Natural killer cell treated with Interleukin-12 subunit alpha and Interleukin-12 subunit beta and Interleukin-15 and Interleukin-18, amount 100 ng/mL, for 72 hours (primary cell): ENCODE results near the gene URI1. TPM values are rescaled to one million over a fixed set of nuclear protein-coding genes. Genes with fewer than 3 reads are reported as not detected.

Source experiments
- ATAC-seq, 2 donors: fragments of 150-1000 bp; cut with Tn5 transposase in 1 of 2; sonication (Bioruptor Pico), chemical (Tn5 transposase) in 1 of 2; 2 replicates each; pipeline ENCODE4 v1.10.0; 2021
- DNase-seq: peaks from one replicate; pipeline ENCODE4 v3.0.0; 2022; ENCODE audit warnings: low spot score
- H3K27ac Mint-ChIP-seq, 2 donors: 1 replicate in 1 of 2; 2 replicates in 1 of 2; pipeline ENCODE4 v1.8.0; 2022; ENCODE audit warnings: mixed read lengths in 2 of 2, mild to moderate bottlenecking in 1 of 2, moderate library complexity in 1 of 2
- H3K27me3 Mint-ChIP-seq, 2 donors: 1 replicate in 1 of 2; 2 replicates in 1 of 2; pipeline ENCODE4 v1.8.0; 2022; ENCODE audit warnings: mixed read lengths in 2 of 2
- H3K36me3 Mint-ChIP-seq: one replicate; pipeline ENCODE4 v1.8.0; 2022; ENCODE audit warnings: mixed read lengths
- H3K4me1 Mint-ChIP-seq, 2 donors: 1 replicate in 1 of 2; 2 replicates in 1 of 2; pipeline ENCODE4 v1.8.0; 2022; ENCODE audit warnings: low read depth in 2 of 2, mixed read lengths in 2 of 2, mild to moderate bottlenecking in 1 of 2
- H3K4me3 Mint-ChIP-seq: one replicate; pipeline ENCODE4 v1.8.0; 2022; ENCODE audit warnings: mixed read lengths
- H3K9me3 Mint-ChIP-seq: 2 replicates; pipeline ENCODE4 v1.8.0; 2022; ENCODE audit warnings: mixed read lengths
- total RNA-seq, 2 donors: library from RNA; stranded (reverse); gene quantifications; one replicate each; pipeline ENCODE4 v1.2.3, GENCODE V29; 2022

The URI1 gene
- total RNA-seq, 2 donors from 2014 or later: 63.1 to 64.0 TPM

DNA sequence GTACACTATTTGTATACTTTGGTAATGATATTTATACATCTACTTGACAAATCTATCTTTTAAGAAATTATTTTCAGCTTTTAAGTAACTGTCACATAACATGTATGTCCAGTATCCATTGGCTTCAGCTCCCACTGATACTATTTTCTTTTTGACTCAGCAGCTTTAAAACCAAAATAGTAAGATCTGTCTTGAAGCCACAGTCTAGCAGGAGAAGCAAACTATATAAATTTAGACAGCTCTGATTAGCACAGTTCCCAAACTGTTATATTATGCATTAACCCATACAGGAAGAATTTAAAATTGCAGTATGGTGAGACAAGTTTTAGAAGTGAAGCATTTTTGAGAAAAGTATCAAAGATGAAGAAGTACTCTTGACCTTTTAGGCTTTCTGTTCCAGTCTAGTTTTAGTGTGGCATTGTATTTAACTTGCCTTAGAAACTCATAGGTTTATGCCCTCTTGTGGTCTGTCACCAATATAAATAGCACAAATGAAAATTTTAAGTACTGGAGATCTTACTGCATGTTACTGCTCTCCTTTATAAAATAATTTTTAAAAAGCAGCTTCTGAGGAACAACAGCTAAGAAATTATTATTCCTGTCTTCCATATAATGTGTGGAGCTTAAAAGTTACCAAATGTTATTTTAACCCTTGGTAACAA is 24.7 kb downstream of the URI1 start:
- DNase-seq: no peak
- peak overlapping the region; percentile 44 to 46 for H3K27ac Mint-ChIP-seq
- H3K27me3 Mint-ChIP-seq: no peaks in the 10 kb centered on the region
- peaks cover 58 to 69% of the 10 kb centered on the region in 2 donors for H3K4me1 Mint-ChIP-seq
- ATAC-seq: no peak
- H3K9me3 Mint-ChIP-seq: no peaks in the 10 kb centered on the region
- H3K36me3 Mint-ChIP-seq: no peaks in the 10 kb centered on the region
- H3K4me3 Mint-ChIP-seq: no peak overlapping the region

- H3K4me1 Mint-ChIP-seq: peaks cover 50 to 61% of the 10 kb centered on the region in 2 donors
- H3K9me3 Mint-ChIP-seq: no peaks in the 10 kb centered on the region
- no peaks in the 10 kb centered on the region for H3K36me3 Mint-ChIP-seq
- H3K27me3 Mint-ChIP-seq: no peaks in the 10 kb centered on the region
- DNase-seq (no peak), ATAC-seq (peak in 1 of 2 donors; percentile 50)
- peak overlapping the region; percentile 44 to 46 for H3K27ac Mint-ChIP-seq
- no peak overlapping the region for H3K4me3 Mint-ChIP-seq
Observed at GRCh38 chr19:29967623-29968022, 25.6 kb downstream of the URI1 start.

DNA sequence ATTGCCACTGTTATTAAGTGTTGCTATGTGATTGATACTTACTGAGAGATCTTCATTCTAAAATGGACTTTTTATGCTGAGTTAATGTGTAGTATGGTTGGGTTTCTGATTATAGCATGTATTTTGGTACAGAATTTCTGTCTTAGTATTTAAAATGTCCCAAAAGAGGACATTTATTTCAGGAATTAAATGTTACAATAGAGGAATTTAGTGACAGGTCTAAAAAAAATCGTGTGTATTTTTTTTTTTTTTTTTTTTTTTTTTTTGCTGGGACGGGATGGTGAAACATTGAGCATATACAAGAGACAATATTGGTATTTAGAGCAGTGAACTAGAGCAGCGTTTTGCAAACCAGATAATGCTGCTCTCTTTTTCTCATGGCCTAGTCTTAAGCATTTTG is 27.9 kb downstream of the URI1 start:
- no peak overlapping the region for H3K27ac Mint-ChIP-seq
- DNase-seq: no peak
- H3K4me1 Mint-ChIP-seq: peaks cover 37 to 46% of the 10 kb centered on the region in 2 donors
- no peaks in the 10 kb centered on the region for H3K27me3 Mint-ChIP-seq
- H3K36me3 Mint-ChIP-seq: no peaks in the 10 kb centered on the region
- no peak for ATAC-seq
- no peak overlapping the region for H3K4me3 Mint-ChIP-seq
- no peaks in the 10 kb centered on the region for H3K9me3 Mint-ChIP-seq

DNA sequence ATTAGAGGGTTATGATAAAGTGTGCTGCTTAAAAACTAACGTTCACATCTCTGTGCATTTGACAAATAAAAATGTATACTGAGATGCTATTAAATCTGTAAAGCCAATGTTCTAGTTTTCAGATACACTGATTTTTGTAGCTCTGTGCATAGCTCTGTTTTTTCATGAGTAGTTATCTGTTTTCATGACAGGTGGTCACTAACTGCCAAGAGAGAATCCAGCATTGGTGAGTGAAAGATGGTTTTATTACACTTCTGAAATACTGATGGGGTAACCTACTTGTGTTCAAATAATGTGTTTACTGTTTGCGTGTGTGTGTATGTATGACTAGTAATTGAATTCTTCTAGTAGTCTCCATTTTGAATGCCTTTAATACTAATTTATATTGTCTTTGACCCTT is 29.0 kb downstream of the URI1 start:
- no peak overlapping the region for H3K27ac Mint-ChIP-seq
- no peak for ATAC-seq
- peaks cover 33 to 40% of the 10 kb centered on the region in 2 donors for H3K4me1 Mint-ChIP-seq
- no peaks in the 10 kb centered on the region for H3K27me3 Mint-ChIP-seq
- no peak for DNase-seq
- no peaks in the 10 kb centered on the region for H3K36me3 Mint-ChIP-seq
- no peaks in the 10 kb centered on the region for H3K9me3 Mint-ChIP-seq
- H3K4me3 Mint-ChIP-seq: no peak overlapping the region

- no peak overlapping the region for H3K4me3 Mint-ChIP-seq
- peaks cover 36 to 40% of the 10 kb centered on the region in 2 donors for H3K4me1 Mint-ChIP-seq
- H3K27me3 Mint-ChIP-seq: no peaks in the 10 kb centered on the region
- H3K36me3 Mint-ChIP-seq: no peaks in the 10 kb centered on the region
- ATAC-seq (no peak), DNase-seq (no peak)
- no peaks in the 10 kb centered on the region for H3K9me3 Mint-ChIP-seq
- H3K27ac Mint-ChIP-seq: no peak overlapping the region
Observed at GRCh38 chr19:29971648-29972047, 29.6 kb downstream of the URI1 start.

- no peak overlapping the region for H3K27ac Mint-ChIP-seq
- no peak for DNase-seq
- no peaks in the 10 kb centered on the region for H3K27me3 Mint-ChIP-seq
- no peak overlapping the region for H3K4me3 Mint-ChIP-seq
- ATAC-seq: no peak
- H3K9me3 Mint-ChIP-seq: no peaks in the 10 kb centered on the region
- H3K36me3 Mint-ChIP-seq: no peaks in the 10 kb centered on the region
- peaks cover 21 to 30% of the 10 kb centered on the region in 2 donors for H3K4me1 Mint-ChIP-seq
Observed at GRCh38 chr19:29974701-29975100, 32.7 kb downstream of the URI1 start.

DNA sequence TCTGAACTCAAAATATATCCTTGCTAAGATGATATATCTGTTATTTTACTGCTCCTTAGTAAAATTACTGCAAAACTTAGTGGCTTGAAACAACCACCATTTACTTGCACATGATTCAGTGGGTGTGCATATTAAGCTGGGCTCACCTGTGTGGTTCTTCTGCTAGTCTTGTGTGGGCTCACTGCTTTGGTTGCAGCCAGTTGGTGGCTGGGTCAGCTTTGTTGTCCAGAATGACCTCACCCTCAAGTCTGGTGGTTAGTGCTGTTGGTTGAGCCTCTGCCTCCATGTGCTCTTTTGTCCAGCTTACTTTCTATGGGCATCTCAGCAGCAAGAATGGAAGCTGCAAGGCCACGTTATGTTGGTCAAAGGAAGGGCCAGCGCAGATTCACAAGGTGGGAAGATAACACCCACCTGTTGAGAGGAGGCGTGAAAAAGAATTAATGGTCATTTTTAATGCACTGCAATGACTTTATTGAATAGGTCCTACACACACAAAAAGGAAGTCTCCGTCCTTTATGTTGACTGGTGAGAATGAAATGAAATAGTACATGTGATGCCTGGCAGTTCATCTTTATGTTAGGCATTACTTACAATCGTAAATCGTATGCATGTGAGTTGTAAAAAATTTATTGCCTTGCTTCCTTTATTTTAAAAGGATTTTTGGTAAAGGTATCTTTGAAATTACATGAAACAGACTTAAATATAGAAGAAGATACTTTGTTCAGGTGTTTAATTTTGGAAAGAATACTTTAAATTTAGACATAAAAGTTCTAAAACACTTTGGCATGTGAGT is 34.3 kb downstream of the URI1 start:
- no peak overlapping the region for H3K4me3 Mint-ChIP-seq
- H3K27me3 Mint-ChIP-seq: no peaks in the 10 kb centered on the region
- DNase-seq: no peak
- no peak for ATAC-seq
- H3K9me3 Mint-ChIP-seq: no peaks in the 10 kb centered on the region
- H3K27ac Mint-ChIP-seq: no peak overlapping the region
- no peaks in the 10 kb centered on the region for H3K36me3 Mint-ChIP-seq
- peaks cover 18 to 32% of the 10 kb centered on the region in 2 donors for H3K4me1 Mint-ChIP-seq

DNA sequence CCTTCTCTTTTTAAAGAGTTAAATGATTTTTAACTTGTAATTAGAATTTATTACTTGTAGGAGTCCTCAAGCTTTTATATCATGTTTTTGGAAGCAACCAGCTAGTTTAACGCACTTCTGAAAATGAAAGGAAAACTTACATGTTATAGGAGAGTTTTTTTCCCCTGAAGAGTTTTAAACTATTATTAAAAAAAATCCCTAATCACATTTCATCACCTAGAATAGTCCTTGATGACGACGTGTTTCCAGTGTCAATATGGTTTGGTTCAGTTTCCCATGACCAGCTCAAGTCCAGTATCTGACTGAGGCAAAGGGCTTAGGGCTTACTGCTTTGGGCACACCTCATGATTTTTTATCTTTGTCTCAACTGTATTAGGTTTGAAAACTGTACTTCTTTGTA is 36.0 kb downstream of the URI1 start:
- peak overlapping the region in 1 of 2 donors; percentile 43 for H3K27ac Mint-ChIP-seq
- no peak overlapping the region for H3K4me3 Mint-ChIP-seq
- peaks cover 25 to 38% of the 10 kb centered on the region in 2 donors for H3K4me1 Mint-ChIP-seq
- ATAC-seq: no peak
- no peaks in the 10 kb centered on the region for H3K27me3 Mint-ChIP-seq
- no peaks in the 10 kb centered on the region for H3K36me3 Mint-ChIP-seq
- no peak for DNase-seq
- no peaks in the 10 kb centered on the region for H3K9me3 Mint-ChIP-seq

DNA sequence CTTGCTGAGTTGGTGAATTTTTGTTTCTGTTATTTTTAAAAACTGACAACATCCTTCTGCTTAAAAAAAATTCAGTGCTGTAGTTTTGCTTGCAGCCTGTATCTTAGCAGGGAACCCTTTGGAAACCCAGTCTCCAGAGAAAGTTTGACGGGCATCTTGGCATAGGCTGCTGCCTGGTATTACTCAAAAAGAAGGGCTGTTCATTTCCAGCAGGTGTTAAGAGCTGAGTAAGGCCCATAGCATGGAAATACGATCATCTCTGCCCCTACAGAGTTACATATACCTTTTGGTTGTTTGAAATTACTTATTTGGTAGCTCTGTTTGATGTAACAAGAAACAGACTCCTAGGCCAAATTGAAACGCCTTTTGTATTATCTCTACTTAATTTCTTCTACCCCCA is 41.5 kb downstream of the URI1 start:
- no peaks in the 10 kb centered on the region for H3K27me3 Mint-ChIP-seq
- ATAC-seq (no peak), DNase-seq (no peak)
- H3K9me3 Mint-ChIP-seq: no peaks in the 10 kb centered on the region
- H3K4me3 Mint-ChIP-seq: no peak overlapping the region
- H3K27ac Mint-ChIP-seq: peak overlapping the region in 1 of 2 donors; percentile 18
- peaks cover 11 to 19% of the 10 kb centered on the region in 2 donors for H3K4me1 Mint-ChIP-seq
- no peaks in the 10 kb centered on the region for H3K36me3 Mint-ChIP-seq

GRCh38 chr19:29985196-29985595 is 43.2 kb downstream of the URI1 start:
- ATAC-seq (no peak), DNase-seq (no peak)
- Mint-ChIP-seq H3K36me3 (no peaks in the 10 kb centered on the region), H3K27me3 (no peaks in the 10 kb centered on the region), H3K9me3 (no peaks in the 10 kb centered on the region), H3K4me1 (peaks cover 11 to 19% of the 10 kb centered on the region in 2 donors), H3K4me3 (no peak overlapping the region), H3K27ac (no peak overlapping the region)

- DNase-seq: no peak
- H3K27ac Mint-ChIP-seq: no peak overlapping the region
- H3K36me3 Mint-ChIP-seq: peaks cover 13% of the 10 kb centered on the region
- ATAC-seq: no peak
- no peaks in the 10 kb centered on the region for H3K27me3 Mint-ChIP-seq
- no peak overlapping the region for H3K4me3 Mint-ChIP-seq
- H3K4me1 Mint-ChIP-seq: peaks cover 0 to 9% of the 10 kb centered on the region in 2 donors
- no peaks in the 10 kb centered on the region for H3K9me3 Mint-ChIP-seq
Observed at GRCh38 chr19:29988351-29988750, 46.3 kb downstream of the URI1 start.

- Mint-ChIP-seq H3K27ac (no peak overlapping the region), H3K27me3 (no peaks in the 10 kb centered on the region), H3K9me3 (no peaks in the 10 kb centered on the region), H3K36me3 (peaks cover 23% of the 10 kb centered on the region), H3K4me1 (peaks cover 13 to 21% of the 10 kb centered on the region in 2 donors), H3K4me3 (no peak overlapping the region)
- ATAC-seq (no peak), DNase-seq (no peak)
Observed at GRCh38 chr19:29992233-29992867, 50.3 kb downstream of the URI1 start.

GRCh38 chr19:29999490-29999889 is 57.5 kb downstream of the URI1 start:
- Mint-ChIP-seq H3K4me1 (peaks cover 32 to 35% of the 10 kb centered on the region in 2 donors), H3K27ac (no peak overlapping the region), H3K27me3 (no peaks in the 10 kb centered on the region), H3K9me3 (no peaks in the 10 kb centered on the region), H3K36me3 (peaks cover 28% of the 10 kb centered on the region), H3K4me3 (no peak overlapping the region)
- no peak for DNase-seq
- no peak for ATAC-seq

DNA sequence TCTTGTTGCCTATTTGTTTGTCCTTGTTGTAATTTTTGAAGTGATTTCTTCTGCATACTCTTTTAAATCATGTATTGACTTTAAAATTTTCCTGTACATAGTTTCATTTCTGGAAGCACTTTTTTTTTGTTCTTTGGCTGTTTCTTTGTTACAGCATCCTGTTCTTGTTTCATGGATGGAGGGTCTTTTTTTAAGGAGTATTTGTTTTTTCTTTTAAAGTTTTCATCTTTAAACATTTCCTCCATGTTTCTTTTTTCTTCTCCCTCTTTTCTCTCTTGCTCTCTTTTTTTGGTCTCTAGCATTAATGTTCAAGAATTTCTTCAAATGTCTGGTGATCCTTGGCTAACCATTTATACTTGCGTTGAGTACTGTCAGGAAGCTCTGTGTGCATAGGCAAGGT is 58.8 kb downstream of the URI1 start:
- peaks cover 40 to 44% of the 10 kb centered on the region in 2 donors for H3K4me1 Mint-ChIP-seq
- H3K27me3 Mint-ChIP-seq: no peaks in the 10 kb centered on the region
- H3K4me3 Mint-ChIP-seq: no peak overlapping the region
- DNase-seq: no peak
- no peak overlapping the region for H3K27ac Mint-ChIP-seq
- ATAC-seq: no peak
- H3K9me3 Mint-ChIP-seq: no peaks in the 10 kb centered on the region
- peaks cover 33% of the 10 kb centered on the region for H3K36me3 Mint-ChIP-seq
